LNCaP clone FGC (cell line): ENCODE data around the gene IRAK2.
"Not testable (repeated sequence)": the region's sequence is repeated elsewhere in the genome, so short reads cannot be mapped to it uniquely, and the experiment has no call there.

Experiments
- DNase-seq: peaks from one replicate; pipeline ENCODE4 v3.0.0-alpha.2; 2011; ENCODE audit warnings: low read depth
- H3K4me3 ChIP-seq: 2 replicates; pipeline ENCODE4 v1.5.1; 2011; ENCODE audit warnings: mild to moderate bottlenecking, low read depth, low read length, control low read depth
- TF ChIP-seq, protein P1 (sequence below): IDR thresholded peaks from 2 replicates; pipeline ENCODE4 v1.5.1; 2012; ENCODE audit warnings: mild to moderate bottlenecking; ENCODE audit not compliant: control insufficient read depth, insufficient read depth; ENCODE audit errors: extremely low read depth

IRAK2 gene

DNA sequence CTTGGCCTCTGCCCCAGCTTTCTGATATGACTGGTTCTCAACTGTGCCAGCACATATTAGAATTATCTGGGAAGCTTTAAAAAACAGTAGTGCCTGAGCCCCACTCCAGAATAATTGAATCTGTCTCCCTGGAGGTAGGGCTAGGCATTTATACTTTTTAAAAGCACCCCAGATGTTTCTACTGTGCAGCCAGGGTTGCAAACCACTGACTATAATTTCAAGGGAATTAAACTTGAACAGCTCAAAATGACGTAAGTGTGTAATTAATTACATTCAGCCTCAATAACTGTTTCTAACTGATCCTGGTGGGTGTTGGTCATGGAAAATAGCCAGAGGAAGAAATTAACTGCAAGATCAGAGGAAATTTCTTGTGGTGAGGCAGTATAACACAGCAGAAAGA, 4.4 kb upstream of the IRAK2 start:
- TF ChIP-seq, protein P1, sequence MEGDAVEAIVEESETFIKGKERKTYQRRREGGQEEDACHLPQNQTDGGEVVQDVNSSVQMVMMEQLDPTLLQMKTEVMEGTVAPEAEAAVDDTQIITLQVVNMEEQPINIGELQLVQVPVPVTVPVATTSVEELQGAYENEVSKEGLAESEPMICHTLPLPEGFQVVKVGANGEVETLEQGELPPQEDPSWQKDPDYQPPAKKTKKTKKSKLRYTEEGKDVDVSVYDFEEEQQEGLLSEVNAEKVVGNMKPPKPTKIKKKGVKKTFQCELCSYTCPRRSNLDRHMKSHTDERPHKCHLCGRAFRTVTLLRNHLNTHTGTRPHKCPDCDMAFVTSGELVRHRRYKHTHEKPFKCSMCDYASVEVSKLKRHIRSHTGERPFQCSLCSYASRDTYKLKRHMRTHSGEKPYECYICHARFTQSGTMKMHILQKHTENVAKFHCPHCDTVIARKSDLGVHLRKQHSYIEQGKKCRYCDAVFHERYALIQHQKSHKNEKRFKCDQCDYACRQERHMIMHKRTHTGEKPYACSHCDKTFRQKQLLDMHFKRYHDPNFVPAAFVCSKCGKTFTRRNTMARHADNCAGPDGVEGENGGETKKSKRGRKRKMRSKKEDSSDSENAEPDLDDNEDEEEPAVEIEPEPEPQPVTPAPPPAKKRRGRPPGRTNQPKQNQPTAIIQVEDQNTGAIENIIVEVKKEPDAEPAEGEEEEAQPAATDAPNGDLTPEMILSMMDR: no peak
- H3K4me3 ChIP-seq: no peak overlapping the region
- no peak for DNase-seq

DNA sequence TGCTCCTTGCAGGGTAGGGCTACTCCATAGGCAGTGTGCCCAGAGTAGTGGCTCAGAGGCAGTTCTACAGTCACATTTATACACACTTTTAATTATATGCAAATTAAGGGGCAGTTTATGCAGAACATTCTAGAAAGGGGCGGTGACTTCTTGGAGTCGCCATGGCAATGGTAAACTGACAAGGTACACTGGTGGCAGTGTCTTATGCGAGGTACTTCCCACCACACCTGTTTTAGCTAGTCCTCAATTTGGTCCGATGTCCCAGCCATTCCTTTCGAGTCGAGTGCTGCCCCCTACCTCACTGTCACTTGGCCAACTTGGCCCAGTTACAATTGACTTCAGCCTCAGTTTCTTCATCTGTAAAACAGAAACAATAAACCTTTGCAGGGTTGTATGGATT, 3.8 kb upstream of the IRAK2 start:
- no peak overlapping the region for H3K4me3 ChIP-seq
- TF ChIP-seq, protein P1: no peak
- DNase-seq: no peak

DNA sequence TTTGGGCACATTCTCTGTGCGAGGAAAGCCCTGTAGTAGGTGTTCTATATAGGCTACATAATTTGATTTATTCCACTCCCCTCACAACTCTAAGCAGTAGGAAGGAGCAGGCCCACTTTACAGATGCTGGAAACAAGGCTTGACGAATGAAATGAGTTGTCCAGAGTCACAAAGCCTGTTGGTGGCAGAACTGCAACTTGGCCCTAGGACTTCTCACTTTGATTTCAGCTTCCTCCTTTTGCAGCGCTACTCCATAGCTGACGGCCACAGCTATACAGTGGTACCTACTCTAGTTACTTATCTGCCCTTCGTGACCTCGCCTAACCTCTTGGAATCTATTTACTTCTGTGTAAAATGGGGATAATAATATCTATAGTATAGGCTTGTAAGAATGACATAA, 2.5 kb upstream of the IRAK2 start:
- TF ChIP-seq, protein P1: no peak
- DNase-seq: no peak
- no peak overlapping the region for H3K4me3 ChIP-seq

DNA sequence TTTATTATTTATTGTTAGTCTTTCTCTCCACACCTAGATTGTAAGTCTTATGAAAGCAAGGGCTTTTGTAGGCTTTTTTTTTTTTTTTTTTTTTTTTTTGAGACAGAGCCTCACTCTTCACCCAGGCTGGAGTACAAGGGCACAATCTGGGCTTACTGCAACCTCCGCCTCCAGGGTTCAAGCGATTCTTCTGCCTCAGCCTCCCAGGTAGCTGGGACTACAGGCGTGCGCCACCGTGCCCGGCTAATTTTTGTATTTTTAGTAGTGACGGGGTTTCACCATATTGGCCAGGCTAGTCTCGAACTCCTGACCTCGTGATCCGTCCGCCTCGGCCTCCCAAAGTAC, 546 bp upstream of the IRAK2 start:
- not testable (repeated sequence) for DNase-seq
- peak overlapping the region; percentile 68 for H3K4me3 ChIP-seq

DNA sequence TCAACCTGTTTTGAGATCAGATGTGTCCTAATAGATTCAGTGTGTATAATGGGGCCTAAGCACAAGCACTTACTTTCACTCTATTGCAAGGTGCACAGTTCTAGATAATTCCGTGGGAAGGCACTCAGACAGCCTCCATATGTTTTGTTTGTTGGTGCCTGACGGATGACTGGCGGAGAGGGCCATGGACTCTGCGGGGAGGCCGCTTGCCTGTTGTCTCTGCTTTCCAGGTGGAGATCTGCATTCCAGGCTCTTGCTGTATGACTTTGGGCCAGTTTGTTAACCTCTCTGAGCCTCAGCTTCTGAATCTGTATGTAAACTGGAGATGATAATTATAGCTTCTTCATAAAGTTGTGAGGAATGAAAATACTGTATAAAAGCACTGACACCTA, 1.5 kb downstream of the IRAK2 start:
- TF ChIP-seq, protein P1: no peak
- DNase-seq: no peak
- H3K4me3 ChIP-seq: no peak overlapping the region

DNA sequence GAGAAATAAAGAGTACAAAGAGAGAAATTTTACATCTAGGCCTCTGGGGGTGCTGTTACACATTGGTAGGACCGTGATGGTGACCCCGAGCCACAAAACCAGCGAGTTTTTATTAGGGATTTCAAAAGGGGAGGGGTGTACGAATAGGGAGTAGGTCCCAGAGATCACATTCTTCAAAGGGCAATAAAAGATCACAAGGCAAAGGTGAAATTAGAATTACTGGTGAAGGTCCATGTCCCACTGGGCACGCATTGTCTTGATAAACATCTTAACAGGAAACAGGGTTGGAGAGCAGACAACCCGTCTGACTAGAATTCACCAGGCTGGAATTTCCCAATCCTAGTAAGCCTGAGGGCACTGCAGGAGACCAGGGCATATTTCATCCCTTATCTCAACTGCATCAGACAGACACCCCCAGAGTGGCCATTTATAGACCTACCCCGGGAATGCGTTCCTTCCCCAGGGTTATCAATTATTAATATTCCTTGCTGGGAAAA, 4.3 kb downstream of the IRAK2 start:
- TF ChIP-seq, protein P1: no peak
- no peak overlapping the region for H3K4me3 ChIP-seq
- DNase-seq: peak; percentile 14

DNA sequence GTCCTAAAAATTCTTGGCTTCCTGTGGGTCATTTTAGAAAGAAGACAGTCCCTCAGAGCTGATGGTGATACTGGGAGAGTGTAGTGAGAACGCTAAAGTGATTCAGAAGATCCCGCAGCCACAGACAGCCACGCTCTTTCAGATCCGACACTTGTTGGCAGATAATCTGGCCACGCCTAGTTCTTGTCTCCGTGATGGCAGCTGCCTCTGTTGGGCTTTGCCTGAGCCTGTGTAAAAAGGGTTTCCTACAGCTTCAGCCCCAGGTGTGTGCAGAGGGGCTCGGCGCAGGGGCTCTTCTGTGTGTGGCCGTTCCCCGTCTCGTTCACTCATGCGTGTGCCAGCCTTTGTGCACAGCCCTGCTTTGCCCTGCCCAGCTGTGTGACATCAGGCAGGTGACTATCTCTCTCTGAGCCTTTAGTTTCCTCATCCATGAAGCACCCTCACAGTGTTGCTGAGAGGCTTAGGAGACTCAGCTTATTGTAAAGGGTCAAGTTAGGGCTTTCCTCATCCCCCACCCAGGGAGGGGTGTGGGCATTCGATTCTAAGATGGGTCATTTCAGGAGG, 6.3 kb downstream of the IRAK2 start:
- TF ChIP-seq, protein P1: no peak
- no peak for DNase-seq
- H3K4me3 ChIP-seq: no peak overlapping the region
